MM.1S (cell line): ENCODE data around the gene TMCC1.

ENCODE experiments used
- EZH2 ChIP-seq: fragments of 300-600 bp; sonication (generic); optimal IDR thresholded peaks from 2 replicates; pipeline ENCODE3; 2017; ENCODE audit warnings: low read depth, mild to moderate bottlenecking, antibody characterized with exemption, low read length, mixed read lengths
- TF ChIP-seq, protein P1 (sequence below): fragments of 300-600 bp; sonication (generic); IDR thresholded peaks from 2 replicates; pipeline ENCODE4 v1.5.1; 2016; ENCODE audit warnings: antibody characterized with exemption, low read length, mixed read lengths

DNA sequence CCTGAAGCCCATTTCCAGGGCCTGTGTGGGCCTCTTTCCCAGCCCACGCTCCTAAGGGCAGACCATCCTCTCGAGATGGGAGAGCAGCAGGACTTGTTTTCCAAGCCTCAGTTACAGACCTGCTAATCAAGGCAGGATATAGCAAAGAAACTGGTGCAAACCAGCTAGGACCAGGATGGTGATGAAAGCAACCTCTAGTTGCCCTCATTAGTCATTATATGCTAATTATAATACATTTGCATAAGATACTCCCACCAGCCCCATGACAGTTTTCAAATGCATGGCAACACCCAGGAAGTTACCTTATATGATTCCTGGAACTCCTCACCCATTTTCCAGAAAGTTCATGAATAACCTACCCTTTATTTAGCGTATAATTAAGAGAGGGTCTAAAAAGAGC, 46.6 kb upstream of the TMCC1 start:
- TF ChIP-seq, protein P1, sequence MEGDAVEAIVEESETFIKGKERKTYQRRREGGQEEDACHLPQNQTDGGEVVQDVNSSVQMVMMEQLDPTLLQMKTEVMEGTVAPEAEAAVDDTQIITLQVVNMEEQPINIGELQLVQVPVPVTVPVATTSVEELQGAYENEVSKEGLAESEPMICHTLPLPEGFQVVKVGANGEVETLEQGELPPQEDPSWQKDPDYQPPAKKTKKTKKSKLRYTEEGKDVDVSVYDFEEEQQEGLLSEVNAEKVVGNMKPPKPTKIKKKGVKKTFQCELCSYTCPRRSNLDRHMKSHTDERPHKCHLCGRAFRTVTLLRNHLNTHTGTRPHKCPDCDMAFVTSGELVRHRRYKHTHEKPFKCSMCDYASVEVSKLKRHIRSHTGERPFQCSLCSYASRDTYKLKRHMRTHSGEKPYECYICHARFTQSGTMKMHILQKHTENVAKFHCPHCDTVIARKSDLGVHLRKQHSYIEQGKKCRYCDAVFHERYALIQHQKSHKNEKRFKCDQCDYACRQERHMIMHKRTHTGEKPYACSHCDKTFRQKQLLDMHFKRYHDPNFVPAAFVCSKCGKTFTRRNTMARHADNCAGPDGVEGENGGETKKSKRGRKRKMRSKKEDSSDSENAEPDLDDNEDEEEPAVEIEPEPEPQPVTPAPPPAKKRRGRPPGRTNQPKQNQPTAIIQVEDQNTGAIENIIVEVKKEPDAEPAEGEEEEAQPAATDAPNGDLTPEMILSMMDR, result no peak
- no peak for TF ChIP-seq EZH2
